Coronary artery (tissue), 2 donors: ENCODE results near the gene NEU4.

Experiments
- DNase-seq: peaks from one replicate; pipeline ENCODE4 v3.0.0-alpha.2; 2017; ENCODE audit warnings: low spot score
- H3K27ac ChIP-seq, 2 donors: fragments of 200-600 bp; sonication (generic); one replicate each; pipeline ENCODE4 v1.5.1; 2016 to 2019
- H3K4me3 ChIP-seq: fragments of 200-600 bp; sonication (generic); 2 replicates; pipeline ENCODE4 v1.5.1; 2016; ENCODE audit warnings: mild to moderate bottlenecking, moderate library complexity
- CTCF ChIP-seq: fragments of 200-600 bp; sonication (generic); IDR thresholded peaks from one replicate; pipeline ENCODE4 v1.5.1; 2019; ENCODE audit warnings: antibody characterized with exemption

NEU4 gene

GRCh38 chr2:241849616-241850543 lies 40.9 kb downstream of the NEU4 start:
- DNase-seq: no peak
- no peak overlapping the region for H3K27ac ChIP-seq
- H3K4me3 ChIP-seq: no peak overlapping the region
- no peak for TF ChIP-seq CTCF

DNA sequence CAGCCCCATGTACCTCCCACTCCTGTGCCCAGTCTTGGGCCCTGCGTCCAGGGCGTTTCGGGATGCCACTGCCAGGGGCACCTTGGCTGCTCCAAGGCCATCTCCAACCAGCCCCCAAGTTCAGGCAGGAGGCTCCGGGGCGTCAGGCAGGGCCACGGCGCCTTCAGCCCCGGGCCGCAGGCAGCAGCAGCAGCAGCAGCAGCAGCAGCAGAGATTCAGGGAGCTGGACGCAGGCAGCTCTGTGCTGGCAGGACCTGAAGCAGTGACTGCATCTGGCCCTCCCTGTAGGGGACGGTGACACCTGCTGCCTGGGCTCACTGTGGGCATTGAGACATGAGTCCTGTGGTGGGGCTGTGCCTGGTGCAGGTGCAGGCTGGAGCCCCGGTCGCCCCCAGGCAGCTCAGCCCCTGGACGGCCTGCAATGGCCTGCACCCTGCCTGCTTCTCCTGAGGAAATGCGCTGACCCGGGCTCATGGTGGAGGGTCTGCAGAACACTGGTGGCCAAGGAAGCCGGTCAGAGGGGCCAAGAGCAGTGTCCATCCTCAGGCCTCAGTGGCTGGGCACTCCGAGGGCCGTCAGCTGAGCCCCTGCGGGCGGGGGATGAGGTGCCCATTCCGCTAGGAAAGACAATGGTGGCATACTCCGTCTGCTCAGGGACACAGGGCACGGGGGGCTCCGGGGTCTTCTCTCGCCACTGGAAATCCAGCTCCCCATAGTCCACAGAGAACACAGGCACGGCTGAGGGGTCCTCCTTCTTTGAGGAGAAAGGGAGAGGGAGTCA lies 41.7 kb downstream of the NEU4 start:
- no peak overlapping the region for H3K27ac ChIP-seq
- TF ChIP-seq CTCF: no peak
- no peak for DNase-seq
- H3K4me3 ChIP-seq: no peak overlapping the region

DNA sequence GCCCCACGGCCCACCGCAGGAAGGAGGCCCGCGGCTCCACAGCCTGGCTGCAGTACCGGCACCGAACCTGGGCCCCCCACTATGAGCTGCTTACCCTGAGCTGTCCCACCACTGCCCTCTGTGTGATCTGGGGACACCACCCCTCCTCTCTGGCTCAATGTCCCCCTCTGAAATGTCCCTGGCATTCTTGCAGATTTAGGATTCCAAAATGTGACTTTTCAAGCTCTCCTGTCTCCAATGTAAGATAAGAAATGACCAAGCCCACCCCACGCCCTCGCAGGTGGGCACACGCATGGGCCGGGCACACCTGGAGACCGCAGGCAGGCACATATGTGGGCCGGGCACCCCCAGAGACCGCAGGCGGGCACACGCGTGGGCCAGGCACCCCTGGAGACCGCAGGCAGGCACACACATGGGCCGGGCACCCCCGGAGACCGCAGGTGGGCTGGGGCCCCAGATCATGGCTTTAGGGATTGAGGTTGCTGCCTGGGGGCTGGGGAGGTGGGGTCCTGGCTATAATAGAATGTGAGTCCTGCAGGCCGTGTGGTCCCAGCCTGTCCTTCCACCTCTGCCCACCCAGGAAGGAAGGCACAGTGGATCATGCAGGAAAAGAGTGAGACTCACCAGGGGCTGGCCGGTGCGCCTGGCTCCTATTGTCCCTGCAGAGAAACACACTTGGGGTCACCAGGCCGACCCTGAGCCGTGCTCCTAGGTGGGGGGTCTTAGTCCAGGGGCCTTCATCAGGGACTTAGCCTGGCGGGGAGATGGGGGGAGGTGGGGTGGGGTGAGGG lies 42.5 kb downstream of the NEU4 start:
- no peak overlapping the region for H3K4me3 ChIP-seq
- no peak for DNase-seq
- no peak overlapping the region for H3K27ac ChIP-seq
- TF ChIP-seq CTCF: no peak

GRCh38 chr2:241852116-241852980 lies 43.4 kb downstream of the NEU4 start:
- H3K4me3 ChIP-seq: no peak overlapping the region
- TF ChIP-seq CTCF: no peak
- DNase-seq: no peak
- no peak overlapping the region for H3K27ac ChIP-seq

- Histone ChIP-seq H3K27ac (no peak overlapping the region), H3K4me3 (no peak overlapping the region)
- no peak for TF ChIP-seq CTCF
- no peak for DNase-seq
Observed at GRCh38 chr2:241852981-241853631, 44.1 kb downstream of the NEU4 start.
